Measurements from ENCODE around the gene SMCO4.

GRCh38 chr11:93518081-93518480 is 25.1 kb downstream of the SMCO4 start:
- TF ChIP-seq EZH2 (IDR thresholded peaks at IDR 0.05) (no peak), EZH2phosphoT487 (IDR thresholded peaks at IDR 0.05) (no peak)
- TF ChIP-seq, protein P1, sequence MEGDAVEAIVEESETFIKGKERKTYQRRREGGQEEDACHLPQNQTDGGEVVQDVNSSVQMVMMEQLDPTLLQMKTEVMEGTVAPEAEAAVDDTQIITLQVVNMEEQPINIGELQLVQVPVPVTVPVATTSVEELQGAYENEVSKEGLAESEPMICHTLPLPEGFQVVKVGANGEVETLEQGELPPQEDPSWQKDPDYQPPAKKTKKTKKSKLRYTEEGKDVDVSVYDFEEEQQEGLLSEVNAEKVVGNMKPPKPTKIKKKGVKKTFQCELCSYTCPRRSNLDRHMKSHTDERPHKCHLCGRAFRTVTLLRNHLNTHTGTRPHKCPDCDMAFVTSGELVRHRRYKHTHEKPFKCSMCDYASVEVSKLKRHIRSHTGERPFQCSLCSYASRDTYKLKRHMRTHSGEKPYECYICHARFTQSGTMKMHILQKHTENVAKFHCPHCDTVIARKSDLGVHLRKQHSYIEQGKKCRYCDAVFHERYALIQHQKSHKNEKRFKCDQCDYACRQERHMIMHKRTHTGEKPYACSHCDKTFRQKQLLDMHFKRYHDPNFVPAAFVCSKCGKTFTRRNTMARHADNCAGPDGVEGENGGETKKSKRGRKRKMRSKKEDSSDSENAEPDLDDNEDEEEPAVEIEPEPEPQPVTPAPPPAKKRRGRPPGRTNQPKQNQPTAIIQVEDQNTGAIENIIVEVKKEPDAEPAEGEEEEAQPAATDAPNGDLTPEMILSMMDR (IDR thresholded peaks at IDR 0.05): no peak
